Posterior vena cava (tissue), 2 donors: ENCODE results near the gene ZNF860. TPM values are rescaled to one million over a fixed set of nuclear protein-coding genes. Genes with fewer than 3 reads are reported as not detected.
"Not testable (repeated sequence)": the region's sequence is repeated elsewhere in the genome, so short reads cannot be mapped to it uniquely, and the experiment has no call there.

Experiments used
- DNase-seq: peaks from one replicate; pipeline ENCODE4 v3.0.0-alpha.2; 2020; ENCODE audit warnings: low spot score
- intact Hi-C, 2 donors: fragments of 100-400 bp; cut with DNase I; formaldehyde crosslinking; loops; one replicate each; pipeline versions ENCODE4 v1.14.1 to v1.14.2; 2022 to 2023
- total RNA-seq, 2 donors: library from RNA; stranded (reverse); fragmentation: NEBNext Ultra II Directional; extraction: Animal tissue kit (Norgen Biotek cat#: 25700); gene quantifications; one replicate each; pipeline ENCODE4 v1.2.1, GENCODE V29; 2021
- donor health status: DM: yes; HTN: yes; CAD: no.
- donor health status: DM: yes; HTN: yes; CAD: no.

The ZNF860 gene
- total RNA-seq, 2 donors from 2014 or later = 1.0 to 2.3 TPM

GRCh38 chr3:31988271-31988670 lies 6.7 kb downstream of the ZNF860 start:
- DNase-seq = no peak
- intact Hi-C loops = no loop called here

GRCh38 chr3:31992995-31993394 lies 11.4 kb downstream of the ZNF860 start:
- intact Hi-C loops, DNase-seq: not testable (repeated sequence)

GRCh38 chr3:31993843-31994242 lies 12.3 kb downstream of the ZNF860 start:
- intact Hi-C loops = no loop called here
- DNase-seq = no peak

GRCh38 chr3:31995026-31995425 lies 13.5 kb downstream of the ZNF860 start:
- DNase-seq, intact Hi-C loops: not testable (repeated sequence)

GRCh38 chr3:31996195-31996594 lies 14.6 kb downstream of the ZNF860 start:
- no peak for DNase-seq
- intact Hi-C loops = no loop called here

- no peak for DNase-seq
- intact Hi-C loops = no loop called here
Observed at GRCh38 chr3:31997500-31997899, 15.9 kb downstream of the ZNF860 start.

GRCh38 chr3:31999907-32000439 lies 18.4 kb downstream of the ZNF860 start:
- intact Hi-C loops = no loop called here
- DNase-seq = no peak

- DNase-seq = no peak
- intact Hi-C loops = no loop called here
Observed at GRCh38 chr3:32000877-32001276, 19.3 kb downstream of the ZNF860 start.

GRCh38 chr3:32002561-32003368 lies 21.2 kb downstream of the ZNF860 start:
- intact Hi-C loops = no loop called here
- DNase-seq = no peak

GRCh38 chr3:32003380-32003779 lies 21.8 kb downstream of the ZNF860 start:
- intact Hi-C loops = no loop called here
- DNase-seq = no peak

GRCh38 chr3:32004113-32004765 lies 22.7 kb downstream of the ZNF860 start:
- intact Hi-C loops = no loop called here
- no peak for DNase-seq

GRCh38 chr3:32009101-32009500 lies 27.6 kb downstream of the ZNF860 start:
- no peak for DNase-seq
- intact Hi-C loops = no loop called here

- DNase-seq = no peak
- intact Hi-C loops = loop anchor here in 1 of 2 donors (10.0 kb wide), 1 partner anchor 135 kb away; no protein-coding TSS in a partner anchor
Observed at GRCh38 chr3:32009957-32010356, 28.4 kb downstream of the ZNF860 start.

- intact Hi-C loops = loop anchor here in 1 of 2 donors (10.0 kb wide), 1 partner anchor 134 kb away; no protein-coding TSS in a partner anchor
Observed at GRCh38 chr3:32010699-32011098, 29.1 kb downstream of the ZNF860 start.

GRCh38 chr3:32015638-32016037 lies 34.1 kb downstream of the ZNF860 start:
- intact Hi-C loops = loop anchor here in 1 of 2 donors (10.0 kb wide), 1 partner anchor 129 kb away; no protein-coding TSS in a partner anchor
- not testable (repeated sequence) for DNase-seq

More at GRCh38 chr3:32010699-32011098, 29.1 kb downstream of the ZNF860 start:
- not testable (repeated sequence) for DNase-seq

- intact Hi-C loops = loop anchor here in 1 of 2 donors (10.0 kb wide), 1 partner anchor 128 kb away; no protein-coding TSS in a partner anchor
- no peak for DNase-seq
Observed at GRCh38 chr3:32017286-32017685, 35.7 kb downstream of the ZNF860 start.

- DNase-seq = no peak
- intact Hi-C loops = loop anchor here (2.0 to 10.0 kb wide), 2 partner anchors 126 kb away; no protein-coding TSS in a partner anchor
Observed at GRCh38 chr3:32018757-32019564, 37.4 kb downstream of the ZNF860 start.

GRCh38 chr3:32021155-32021554 lies 39.6 kb downstream of the ZNF860 start:
- intact Hi-C loops = no loop called here
- no peak for DNase-seq

- intact Hi-C loops = no loop called here
- no peak for DNase-seq
Observed at GRCh38 chr3:32021748-32022147, 40.2 kb downstream of the ZNF860 start.
